Endometrial microvascular endothelial cells (primary cell): ENCODE measurements around the gene AK3. TPM values are rescaled to one million over a fixed set of nuclear protein-coding genes. Genes with fewer than 3 reads are reported as not detected.
"Not testable (repeated sequence)": the region's sequence is repeated elsewhere in the genome, so short reads cannot be mapped to it uniquely, and the experiment has no call there.

ENCODE experiments used
- in situ Hi-C: cut with HindIII; loops from 2 replicates; pipeline ENCODE4 v1.10.0; 2017; ENCODE audit warnings: low sequenced_read_pairs, low pct_unique_long_range_greater_than_20kb; ENCODE audit errors: inconsistent ontology term
- total RNA-seq: library from RNA; depleted of rRNA; stranded (reverse); fragments of >200 nt; gene quantifications from one replicate; pipeline ENCODE4 v1.2.3, GENCODE V29; 2015; ENCODE audit errors: inconsistent ontology term

The AK3 gene
- total RNA-seq, 1 donor from 2014 or later: 39.6 TPM

- in situ Hi-C loops: not testable (repeated sequence)
Observed at GRCh38 chr9:4754530-4754929, 13.5 kb upstream of the AK3 start.

GRCh38 chr9:4750023-4750673, 9.1 kb upstream of the AK3 start:
- in situ Hi-C loops: no loop called here

- in situ Hi-C loops: no loop called here
Observed at GRCh38 chr9:4748612-4749011, 7.6 kb upstream of the AK3 start.

- in situ Hi-C loops: no loop called here
Observed at GRCh38 chr9:4746278-4747030, 5.5 kb upstream of the AK3 start.

- in situ Hi-C loops: no loop called here
Observed at GRCh38 chr9:4743131-4743875, 2.3 kb upstream of the AK3 start.

GRCh38 chr9:4742246-4742645, 1.2 kb upstream of the AK3 start:
- in situ Hi-C loops: no loop called here

- in situ Hi-C loops: no loop called here
Observed at GRCh38 chr9:4741365-4742089, 525 bp upstream of the AK3 start.

- in situ Hi-C loops: no loop called here
Observed at GRCh38 chr9:4740388-4740637, 689 bp downstream of the AK3 start.

GRCh38 chr9:4739587-4740387, 1.2 kb downstream of the AK3 start:
- in situ Hi-C loops: no loop called here

- in situ Hi-C loops: no loop called here
Observed at GRCh38 chr9:4738866-4739586, 2.0 kb downstream of the AK3 start.

- in situ Hi-C loops: no loop called here
Observed at GRCh38 chr9:4734150-4734549, 6.9 kb downstream of the AK3 start.

- in situ Hi-C loops: no loop called here
Observed at GRCh38 chr9:4732890-4733289, 8.1 kb downstream of the AK3 start.

- in situ Hi-C loops: no loop called here
Observed at GRCh38 chr9:4727593-4727992, 13.4 kb downstream of the AK3 start.

- in situ Hi-C loops: no loop called here
Observed at GRCh38 chr9:4725706-4726442, 15.1 kb downstream of the AK3 start.

GRCh38 chr9:4721736-4722135, 19.3 kb downstream of the AK3 start:
- in situ Hi-C loops: no loop called here

- in situ Hi-C loops: no loop called here
Observed at GRCh38 chr9:4718911-4719310, 22.1 kb downstream of the AK3 start.

- in situ Hi-C loops: no loop called here
Observed at GRCh38 chr9:4717815-4718214, 23.2 kb downstream of the AK3 start.

GRCh38 chr9:4716163-4716562, 24.8 kb downstream of the AK3 start:
- in situ Hi-C loops: no loop called here
